Measurements from ENCODE around the gene MINK1. TPM values are rescaled to one million over a fixed set of nuclear protein-coding genes. Genes with fewer than 3 reads are reported as not detected.

MINK1 gene
- total and polyA plus RNA-seq, 2 of the 13 experiments (the other 11 are each of a cell fraction or from before 2014, with no cell fraction given) = 17.2 to 63.9 TPM

GRCh38 chr17:4806777-4807604, 26.1 kb upstream of the MINK1 start, which contains the start of gene PLD2 (continued):
- TF ChIP-seq TRAFD1 (CRISPR knock-in tag; IDR thresholded peaks at IDR 0.05; ENCODE audit: borderline replicate concordance) (no peak), ZNF143 (CRISPR knock-in tag; IDR thresholded peaks at IDR 0.05) (no peak), MEF2D (CRISPR knock-in tag; IDR thresholded peaks at IDR 0.05) (no peak), SRY (CRISPR knock-in tag; IDR thresholded peaks at IDR 0.05) (peak; percentile 25; the same call in 1 of the 2 replicates), MED1 (CRISPR knock-in tag; IDR thresholded peaks at IDR 0.05) (no peak), MYPOP (CRISPR knock-in tag; IDR thresholded peaks at IDR 0.05) (no peak), RFXANK (CRISPR knock-in tag; IDR thresholded peaks at IDR 0.05) (no peak), ZNF710 (CRISPR knock-in tag; IDR thresholded peaks at IDR 0.05; ENCODE audit: borderline replicate concordance) (no peak), REXO4 (CRISPR knock-in tag; IDR thresholded peaks at IDR 0.05; ENCODE audit: borderline replicate concordance) (no peak), THYN1 (CRISPR knock-in tag; IDR thresholded peaks at IDR 0.05; ENCODE audit: borderline replicate concordance, low read depth) (no peak), ZNF33B (CRISPR knock-in tag; IDR thresholded peaks at IDR 0.05) (no peak), PHB2 (IDR thresholded peaks at IDR 0.05; ENCODE audit: partially characterized antibody) (no peak), ZNF7 (CRISPR knock-in tag; IDR thresholded peaks at IDR 0.05) (no peak), ZFP41 (CRISPR knock-in tag; IDR thresholded peaks at IDR 0.05; ENCODE audit: borderline replicate concordance) (no peak), SMAD1 (CRISPR knock-in tag; IDR thresholded peaks at IDR 0.05; ENCODE audit: borderline replicate concordance, low read depth) (no peak), ZNF354B (CRISPR knock-in tag; IDR thresholded peaks at IDR 0.05) (no peak), STAT6 (CRISPR knock-in tag; IDR thresholded peaks at IDR 0.05; ENCODE audit: borderline replicate concordance) (no peak), KLF12 (CRISPR knock-in tag; IDR thresholded peaks at IDR 0.05; ENCODE audit: borderline replicate concordance) (no peak; the same call in 1 of the 2 replicates), ZNF383 (CRISPR knock-in tag; IDR thresholded peaks at IDR 0.05; ENCODE audit: borderline replicate concordance) (no peak), E2F1 (CRISPR knock-in tag; IDR thresholded peaks at IDR 0.05) (no peak)
